CD14-positive monocyte (primary cell): ENCODE results near the gene SEC61G. TPM values are rescaled to one million over a fixed set of nuclear protein-coding genes. Genes with fewer than 3 reads are reported as not detected.

Experiments used
- DNase-seq, 3 donors: peaks; one replicate each; pipeline ENCODE4 v3.0.0-alpha.2; 2011 to 2022
- H2AFZ ChIP-seq: 2 replicates; pipeline ENCODE4 v1.6.0; 2012; ENCODE audit warnings: mild to moderate bottlenecking, low read depth, low read length, inconsistent platforms; ENCODE audit not compliant: insufficient read depth, poor library complexity, severe bottlenecking
- H3K27ac ChIP-seq, 2 donors: 1 replicate in 1 of 2; 2 replicates in 1 of 2; pipeline ENCODE4 v1.5.1; 2012 to 2013; ENCODE audit warnings: low read length in 2 of 2, control low read depth in 1 of 2, inconsistent platforms in 1 of 2, low read depth in 1 of 2, mild to moderate bottlenecking in 1 of 2
- H3K27me3 ChIP-seq, 2 donors: one replicate each; pipeline versions ENCODE4 v1.6.0 to v1.6.1; 2011 to 2013; ENCODE audit warnings: low read length in 2 of 2; ENCODE audit not compliant: control insufficient read depth in 2 of 2, insufficient read depth in 2 of 2
- H3K36me3 ChIP-seq, 2 donors: replicated peaks in 1 of 2; 1 replicate in 1 of 2; 2 replicates in 1 of 2; pipeline versions ENCODE4 v1.5.1 to v1.6.1; 2012 to 2013; ENCODE audit warnings: low read length in 2 of 2, control low read depth in 1 of 2, inconsistent platforms in 1 of 2, mild to moderate bottlenecking in 1 of 2; ENCODE audit not compliant: insufficient read depth in 2 of 2, control insufficient read depth in 1 of 2
- H3K4me1 ChIP-seq, 2 donors: 1 replicate in 1 of 2; 2 replicates in 1 of 2; pipeline versions ENCODE4 v1.5.1 to v1.6.1; 2012 to 2013; ENCODE audit warnings: low read length in 2 of 2, control low read depth in 1 of 2, inconsistent platforms in 1 of 2, mild to moderate bottlenecking in 1 of 2, moderate library complexity in 1 of 2; ENCODE audit not compliant: insufficient read depth in 2 of 2, control insufficient read depth in 1 of 2
- H3K4me2 ChIP-seq: replicated peaks from 2 replicates; pipeline ENCODE3; 2012; ENCODE audit warnings: low read length, moderate library complexity, mild to moderate bottlenecking; ENCODE audit not compliant: poor library complexity, severe bottlenecking; ENCODE audit errors: extremely low read depth
- H3K4me3 ChIP-seq, 3 experiments: fragments of 200-600 bp in 1 of 3; sonication (generic) in 1 of 3; replicated peaks in 1 of 3; 1 replicate in 2 of 3; 2 replicates in 1 of 3; pipeline ENCODE4 v1.5.1; 2011 to 2013; ENCODE audit warnings: low read length in 3 of 3, mild to moderate bottlenecking in 3 of 3, control low read depth in 2 of 3, low read depth in 2 of 3, inconsistent platforms in 1 of 3, moderate library complexity in 1 of 3
- H3K79me2 ChIP-seq: 2 replicates; pipeline ENCODE4 v1.6.0; 2012; ENCODE audit warnings: mild to moderate bottlenecking, control low read depth, inconsistent platforms, low read length, moderate library complexity; ENCODE audit not compliant: insufficient read depth
- H3K9ac ChIP-seq: 2 replicates; pipeline ENCODE4 v1.6.0; 2017; ENCODE audit warnings: low read length, mild to moderate bottlenecking; ENCODE audit not compliant: insufficient read depth, poor library complexity, severe bottlenecking
- H3K9me3 ChIP-seq, 2 donors: replicated peaks in 1 of 2; 1 replicate in 1 of 2; 2 replicates in 1 of 2; pipeline versions ENCODE4 v1.5.1 to v1.6.1; 2012 to 2013; ENCODE audit warnings: low read length in 2 of 2, control low read depth in 1 of 2; ENCODE audit not compliant: control insufficient read depth in 1 of 2, insufficient read depth in 1 of 2
- H4K20me1 ChIP-seq: 2 replicates; pipeline ENCODE4 v1.6.0; 2012; ENCODE audit warnings: mild to moderate bottlenecking, low read length, control low read depth, moderate library complexity; ENCODE audit not compliant: insufficient read depth
- H3K27ac Mint-ChIP-seq, 7 donors: one replicate each; pipeline ENCODE4 v1.8.0; 2020; ENCODE audit warnings: mild to moderate bottlenecking in 7 of 7, mixed read lengths in 7 of 7, moderate library complexity in 6 of 7, inconsistent platforms in 2 of 7
- H3K27me3 Mint-ChIP-seq, 3 donors: one replicate each; pipeline ENCODE4 v1.8.0; 2021 to 2022; ENCODE audit warnings: low read depth in 3 of 3, mild to moderate bottlenecking in 3 of 3, mixed read lengths in 3 of 3, moderate library complexity in 3 of 3, inconsistent platforms in 1 of 3
- H3K36me3 Mint-ChIP-seq, 2 donors: one replicate each; pipeline ENCODE4 v1.8.0; 2020; ENCODE audit warnings: mixed read lengths in 2 of 2, inconsistent platforms in 1 of 2, mild to moderate bottlenecking in 1 of 2
- H3K4me1 Mint-ChIP-seq: one replicate; pipeline ENCODE4 v1.8.0; 2020; ENCODE audit warnings: mild to moderate bottlenecking, mixed read lengths
- H3K4me3 Mint-ChIP-seq, 2 donors: one replicate each; pipeline ENCODE4 v1.8.0; 2020; ENCODE audit warnings: mild to moderate bottlenecking in 2 of 2, mixed read lengths in 2 of 2, moderate library complexity in 1 of 2
- H3K9me3 Mint-ChIP-seq, 7 donors: one replicate each; pipeline ENCODE4 v1.8.0; 2020 to 2022; ENCODE audit warnings: mixed read lengths in 7 of 7, mild to moderate bottlenecking in 6 of 7, moderate library complexity in 6 of 7, inconsistent platforms in 2 of 7
- CTCF ChIP-seq: fragments of 200-600 bp; IDR thresholded peaks from one replicate; pipeline ENCODE4 v1.8.0; 2022; ENCODE audit warnings: antibody characterized with exemption, mild to moderate bottlenecking
- WGBS: methylation state at CpG from one replicate; pipeline ENCODE4 v1.1.5; 2013; ENCODE audit warnings: missing lambda C conversion rate; ENCODE audit not compliant: insufficient coverage; 5-methylcytosine and 5-hydroxymethylcytosine counted together
- intact Hi-C, 2 donors: fragments of 100-400 bp; cut with micrococcal nuclease; formaldehyde crosslinking; loops; one replicate each; pipeline versions ENCODE4 v1.15.0 to v1.15.1; 2023
- polyA plus RNA-seq, 3 donors: library from polyadenylated mRNA; depleted of rRNA in 1 of 3; unstranded in 2 of 3; stranded (reverse) in 1 of 3; fragments of 300-500 nt in 2 of 3; fragments of >200 nt in 1 of 3; fragmentation: Illumina TruSeq in 2 of 3; gene quantifications; 1 replicate in 2 of 3; 2 replicates in 1 of 3; pipeline ENCODE4 v1.2.3, GENCODE V29; 2012 to 2021

Gene SEC61G
- polyA plus RNA-seq, 3 donors: 200 to 221 (median 213) TPM

GRCh38 chr7:54725255-54725654, 33.8 kb downstream of the SEC61G start:
- Mint-ChIP-seq H3K27me3 (no peaks in the 10 kb centered on the region), H3K27ac (no peak overlapping the region), H3K4me1 (no peaks in the 10 kb centered on the region), H3K4me3 (no peak overlapping the region), H3K9me3 (peaks cover 0 to 7% (median 1%) of the 10 kb centered on the region in 7 donors), H3K36me3 (no peaks in the 10 kb centered on the region)
- Histone ChIP-seq H3K9me3 (peaks cover 0 to 3% of the 10 kb centered on the region in 2 donors), H3K4me2 (no peak overlapping the region), H3K79me2 (no peaks in the 10 kb centered on the region), H3K4me3 (no peak overlapping the region), H3K27me3 (no peaks in the 10 kb centered on the region), H4K20me1 (no peaks in the 10 kb centered on the region), H3K4me1 (no peaks in the 10 kb centered on the region), H3K36me3 (no peaks in the 10 kb centered on the region), H2AFZ (no peak overlapping the region), H3K9ac (no peak overlapping the region), H3K27ac (no peak overlapping the region)
- TF ChIP-seq CTCF: no peak
- DNase-seq: no peak
- 96% methylated on average over 3 of the region's 7 CpGs for WGBS
- intact Hi-C loops: no loop called here

GRCh38 chr7:54722502-54722901, 36.5 kb downstream of the SEC61G start:
- no peak overlapping the region for H2AFZ ChIP-seq
- Mint-ChIP-seq H3K27ac (peak overlapping the region in 1 of 7 donors; percentile 53), H3K27me3 (no peaks in the 10 kb centered on the region), H3K36me3 (no peaks in the 10 kb centered on the region), H3K9me3 (peaks cover 3 to 16% (median 7%) of the 10 kb centered on the region in 7 donors), H3K4me1 (no peaks in the 10 kb centered on the region), H3K4me3 (peak overlapping the region in 1 of 2 donors; percentile 22)
- H3K36me3 ChIP-seq: no peaks in the 10 kb centered on the region
- no peak for DNase-seq
- no peak overlapping the region for H3K4me3 ChIP-seq
- TF ChIP-seq CTCF: no peak
- H3K9me3 ChIP-seq: peaks cover 3% of the 10 kb centered on the region in 2 donors
- WGBS: 57% methylated on average over 1 of the region's 1 CpG
- intact Hi-C loops: no loop called here
- H3K27me3 ChIP-seq: no peaks in the 10 kb centered on the region
- no peak overlapping the region for H3K4me2 ChIP-seq
- no peaks in the 10 kb centered on the region for H4K20me1 ChIP-seq
- H3K4me1 ChIP-seq: no peaks in the 10 kb centered on the region
- H3K9ac ChIP-seq: no peak overlapping the region
- H3K79me2 ChIP-seq: no peaks in the 10 kb centered on the region
- no peak overlapping the region for H3K27ac ChIP-seq
